Stimulated activated CD4-positive, alpha-beta T cell treated with anti-CD3 and anti-CD28 coated beads, Interleukin-15, amount 100 ng/mL, for 24 hours (primary cell): Measurements from ENCODE around the gene ADGRG3.
"Not testable (repeated sequence)": the region's sequence is repeated elsewhere in the genome, so short reads cannot be mapped to it uniquely, and the experiment has no call there.

Source experiments
- DNase-seq: peaks from one replicate; pipeline ENCODE4 v3.0.0-alpha.2; 2020

ADGRG3 gene

DNA sequence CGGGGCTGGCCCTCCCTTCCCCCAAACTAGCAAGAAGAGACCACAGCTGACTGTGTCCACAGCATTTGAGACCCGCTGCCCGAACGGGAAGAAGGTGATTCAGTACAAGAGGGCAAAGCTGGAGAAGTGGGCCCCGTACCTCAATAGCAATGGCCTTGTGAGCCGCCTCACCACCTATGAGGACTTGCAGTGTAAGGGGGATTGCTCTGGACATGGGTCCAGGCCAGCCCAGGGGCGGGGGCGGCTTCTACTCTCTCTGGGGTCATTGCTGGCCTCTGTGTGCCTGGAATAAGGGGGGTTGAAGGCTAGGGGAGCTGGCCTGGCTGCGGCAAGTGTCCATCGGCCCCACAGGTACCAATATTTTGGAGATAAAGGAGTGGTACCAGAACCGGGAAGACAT is 54.5 kb downstream of the ADGRG3 start:
- no peak for DNase-seq

- DNase-seq: no peak
These were observed 55.1 kb downstream of the ADGRG3 start for GRCh38 chr16:57723170-57723569.

DNA sequence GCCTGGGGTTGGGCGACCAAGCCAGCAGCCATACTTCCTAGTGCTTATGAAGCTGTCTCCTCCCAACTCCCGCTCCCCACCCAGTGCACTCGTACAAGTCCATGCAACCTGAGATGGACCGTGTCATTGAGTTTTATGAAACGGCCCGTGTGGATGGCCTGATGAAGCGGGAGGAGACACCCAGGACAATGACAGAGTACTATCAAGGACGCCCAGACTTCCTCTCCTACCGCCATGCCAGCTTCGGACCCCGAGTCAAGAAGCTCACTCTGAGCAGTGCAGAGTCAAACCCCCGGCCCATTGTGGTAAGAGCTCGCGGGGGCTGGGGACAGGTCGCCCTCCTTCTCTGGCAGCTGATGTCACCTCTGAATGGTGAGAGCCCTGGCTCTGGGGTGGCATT is 56.4 kb downstream of the ADGRG3 start:
- no peak for DNase-seq

DNA sequence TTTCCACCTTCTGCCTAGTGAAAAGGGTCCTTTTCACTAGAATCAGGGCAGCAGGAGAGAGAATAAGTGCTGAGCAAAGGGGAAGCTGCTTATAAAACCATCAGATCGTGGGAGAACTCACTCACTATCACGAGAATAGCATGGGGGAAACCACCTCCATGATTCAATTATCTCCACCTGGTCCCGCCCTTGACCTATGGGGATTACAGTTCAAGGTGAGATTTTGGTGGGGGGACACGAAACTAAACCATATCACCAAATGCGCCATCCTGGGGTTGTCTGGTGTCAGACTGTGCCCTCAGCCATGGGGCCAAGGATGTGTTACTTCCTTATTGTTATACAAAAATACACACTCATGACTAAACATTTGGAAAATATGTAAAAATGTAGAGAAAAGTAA is 57.0 kb downstream of the ADGRG3 start:
- DNase-seq: no peak

GRCh38 chr16:57725554-57725953 is 57.4 kb downstream of the ADGRG3 start:
- no peak for DNase-seq

- DNase-seq: no peak
These were observed 57.9 kb downstream of the ADGRG3 start for GRCh38 chr16:57725976-57726375.

- no peak for DNase-seq
These were observed 58.4 kb downstream of the ADGRG3 start for GRCh38 chr16:57726433-57726947.

DNA sequence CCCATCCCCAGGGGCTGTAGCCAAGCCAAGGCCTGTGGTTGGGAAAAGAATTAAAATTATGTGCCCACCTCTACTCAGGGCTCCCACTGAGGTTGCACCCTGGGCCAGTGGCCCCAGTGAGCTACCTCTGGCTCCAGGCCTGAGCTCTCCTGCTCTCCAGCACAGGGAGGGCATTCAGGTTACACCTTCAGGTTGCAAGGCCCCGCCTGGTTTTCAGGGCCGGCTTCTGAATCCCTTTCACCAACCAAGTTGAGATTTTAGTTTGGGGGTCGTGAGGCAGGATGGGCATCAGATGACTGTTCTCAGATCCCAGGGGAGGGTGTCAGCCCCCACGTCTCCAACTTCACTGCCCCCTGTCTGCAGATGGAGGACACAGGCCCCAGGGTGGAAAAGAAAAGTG is 59.5 kb downstream of the ADGRG3 start:
- no peak for DNase-seq

GRCh38 chr16:57728336-57729181 is 60.5 kb downstream of the ADGRG3 start:
- DNase-seq: peak; percentile 8

DNA sequence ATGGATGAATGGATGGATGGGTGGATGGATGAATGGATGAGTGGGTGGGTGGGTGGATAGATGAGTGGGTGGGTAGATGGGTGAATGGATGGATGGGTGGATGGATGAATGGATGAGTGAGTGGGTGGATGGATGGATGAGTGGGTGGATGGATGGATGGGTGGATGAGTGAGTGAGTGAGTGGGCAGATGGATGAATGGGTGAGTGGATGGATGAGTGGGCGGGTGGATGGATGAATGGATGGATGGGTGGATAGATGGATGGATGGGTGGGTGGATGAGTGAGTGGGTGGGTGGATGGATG is 61.0 kb downstream of the ADGRG3 start:
- DNase-seq: no peak

DNA sequence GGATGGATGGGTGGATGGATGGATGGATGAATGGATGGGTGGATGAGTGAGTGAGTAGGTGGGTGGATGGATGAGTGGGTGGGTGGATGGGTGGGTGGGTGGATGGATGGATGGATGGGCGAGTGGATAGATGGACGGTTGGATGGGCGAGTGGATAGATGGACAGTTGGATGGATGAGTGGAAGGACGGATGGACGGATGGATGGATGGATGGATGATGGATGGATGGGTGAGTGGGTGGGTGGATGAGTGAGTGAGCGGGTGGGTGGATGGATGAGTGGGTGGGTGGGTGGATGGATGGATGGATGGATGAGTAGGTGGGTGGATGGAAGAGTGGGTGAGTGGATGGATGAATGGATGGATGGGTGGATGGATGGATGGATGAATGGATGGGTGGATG is 61.7 kb downstream of the ADGRG3 start:
- not testable (repeated sequence) for DNase-seq

GRCh38 chr16:57730771-57731730 is 62.9 kb downstream of the ADGRG3 start:
- no peak for DNase-seq

- no peak for DNase-seq
These were observed 63.9 kb downstream of the ADGRG3 start for GRCh38 chr16:57732037-57732436.

DNA sequence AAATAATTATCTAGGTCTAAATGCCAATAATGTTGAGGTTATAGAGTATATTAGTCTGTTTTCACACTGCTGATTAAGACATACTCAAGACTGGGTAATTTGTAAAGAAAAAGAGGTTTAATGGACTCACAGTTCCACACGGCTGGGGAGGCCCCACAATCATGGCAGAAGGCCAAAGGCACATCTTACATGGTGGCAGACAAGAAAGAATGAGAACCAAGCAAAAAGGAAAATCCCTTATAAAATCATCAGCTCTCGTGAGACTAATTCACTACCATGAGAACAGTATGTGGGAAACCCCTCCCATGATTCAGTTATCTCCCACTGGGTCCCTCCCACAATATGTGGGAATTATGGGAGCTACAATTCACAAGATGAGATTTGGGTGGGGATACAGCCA is 64.6 kb downstream of the ADGRG3 start:
- no peak for DNase-seq

- DNase-seq: no peak
These were observed 66.3 kb downstream of the ADGRG3 start for GRCh38 chr16:57734308-57734924.

GRCh38 chr16:57734925-57735754 is 67.0 kb downstream of the ADGRG3 start:
- DNase-seq: peak; percentile 99

DNA sequence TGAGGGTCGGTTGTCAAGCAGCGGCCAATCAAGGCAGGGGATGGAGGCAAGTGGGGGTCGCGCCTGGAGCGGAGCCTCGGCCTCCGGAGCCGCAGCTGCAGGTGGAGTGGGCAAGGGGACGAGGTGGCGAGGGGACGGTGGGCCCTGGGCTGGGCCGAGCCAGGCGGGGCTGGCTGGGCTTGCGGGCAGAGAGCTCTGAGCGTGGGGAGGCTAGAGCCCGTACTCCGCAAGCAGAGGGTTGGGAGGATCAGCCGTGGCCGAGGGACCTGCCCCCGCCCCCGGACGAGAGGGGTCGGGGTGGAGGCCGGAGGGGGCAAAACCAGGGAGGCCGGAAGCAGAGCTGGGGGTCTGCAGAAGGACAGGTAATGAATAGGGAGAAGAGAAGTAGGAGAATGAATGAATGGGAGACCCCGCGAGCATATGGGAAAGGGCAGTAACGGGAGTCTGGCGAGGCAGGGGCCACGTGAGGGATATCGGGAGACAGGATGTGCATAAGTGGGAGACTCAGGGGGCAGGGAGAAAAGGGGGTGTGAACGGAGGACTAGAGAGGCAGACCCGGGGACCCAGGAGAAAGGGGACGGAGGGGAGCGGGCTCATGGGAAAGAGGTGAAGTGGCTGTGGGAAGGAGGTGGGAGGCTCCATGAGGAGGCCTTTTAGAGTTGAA is 67.8 kb downstream of the ADGRG3 start, which contains the start of gene KATNB1:
TSS of gene KATNB1 (plus strand) at position 16 of the 664 bp plus-strand sequence. CDS start 1,474 bp downstream, outside the sequence.
- DNase-seq: no peak

- DNase-seq: peak; percentile 61
These were observed 68.6 kb downstream of the ADGRG3 start for GRCh38 chr16:57736419-57737351.

DNA sequence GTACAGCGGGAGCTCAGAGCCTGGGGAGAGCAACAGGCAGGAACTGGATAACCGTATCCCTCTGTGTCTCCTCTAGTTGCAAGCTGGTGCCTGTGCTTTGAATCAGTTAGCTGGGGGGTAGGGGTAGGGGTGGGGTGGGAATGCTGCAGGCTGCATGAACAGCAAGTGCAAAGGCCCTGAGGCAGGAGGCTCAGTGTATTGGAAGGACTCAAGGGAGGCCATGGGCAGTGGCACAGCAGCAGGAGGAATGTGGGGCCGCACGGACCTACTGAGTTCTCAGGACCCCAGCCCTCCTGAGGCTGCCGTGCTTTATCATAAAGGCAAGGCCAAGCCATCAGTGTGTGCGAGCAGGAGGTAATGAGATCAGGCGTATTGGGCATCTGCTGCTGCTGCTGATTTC is 70.7 kb downstream of the ADGRG3 start:
- DNase-seq: no peak
